ENCODE data around the gene GTF2A1L.

Gene GTF2A1L

DNA sequence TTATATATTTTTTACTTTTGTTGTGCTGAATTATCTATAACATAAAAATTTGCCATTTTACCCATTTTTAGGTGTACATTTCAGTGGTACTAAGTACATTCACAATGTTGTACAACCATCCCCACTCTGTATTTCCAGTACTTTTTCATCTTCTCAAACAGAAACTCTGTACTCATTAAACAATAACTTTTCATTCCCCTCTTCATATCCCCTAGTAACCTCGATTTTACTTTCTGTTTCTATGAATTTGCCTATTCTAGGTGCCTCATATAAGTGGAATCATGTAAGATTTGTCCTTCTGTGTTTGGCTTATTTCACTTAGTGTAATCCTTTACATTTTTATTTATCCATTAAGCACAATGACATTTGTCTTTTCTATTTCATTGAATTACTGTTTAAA is 51.3 kb downstream of the GTF2A1L start:
- no peak for DNase-seq (ENCODE audit: low spot score)
- TF ChIP-seq, protein P1, sequence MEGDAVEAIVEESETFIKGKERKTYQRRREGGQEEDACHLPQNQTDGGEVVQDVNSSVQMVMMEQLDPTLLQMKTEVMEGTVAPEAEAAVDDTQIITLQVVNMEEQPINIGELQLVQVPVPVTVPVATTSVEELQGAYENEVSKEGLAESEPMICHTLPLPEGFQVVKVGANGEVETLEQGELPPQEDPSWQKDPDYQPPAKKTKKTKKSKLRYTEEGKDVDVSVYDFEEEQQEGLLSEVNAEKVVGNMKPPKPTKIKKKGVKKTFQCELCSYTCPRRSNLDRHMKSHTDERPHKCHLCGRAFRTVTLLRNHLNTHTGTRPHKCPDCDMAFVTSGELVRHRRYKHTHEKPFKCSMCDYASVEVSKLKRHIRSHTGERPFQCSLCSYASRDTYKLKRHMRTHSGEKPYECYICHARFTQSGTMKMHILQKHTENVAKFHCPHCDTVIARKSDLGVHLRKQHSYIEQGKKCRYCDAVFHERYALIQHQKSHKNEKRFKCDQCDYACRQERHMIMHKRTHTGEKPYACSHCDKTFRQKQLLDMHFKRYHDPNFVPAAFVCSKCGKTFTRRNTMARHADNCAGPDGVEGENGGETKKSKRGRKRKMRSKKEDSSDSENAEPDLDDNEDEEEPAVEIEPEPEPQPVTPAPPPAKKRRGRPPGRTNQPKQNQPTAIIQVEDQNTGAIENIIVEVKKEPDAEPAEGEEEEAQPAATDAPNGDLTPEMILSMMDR (IDR thresholded peaks at IDR 0.05; ENCODE audit: borderline replicate concordance, control extremely low read depth, extremely low read depth, insufficient read depth, missing control alignments) = no peak
- in situ Hi-C loops (cut with MboI; ENCODE audit: low sequenced_read_pairs, unreplicated experiment) = no loop called here

DNA sequence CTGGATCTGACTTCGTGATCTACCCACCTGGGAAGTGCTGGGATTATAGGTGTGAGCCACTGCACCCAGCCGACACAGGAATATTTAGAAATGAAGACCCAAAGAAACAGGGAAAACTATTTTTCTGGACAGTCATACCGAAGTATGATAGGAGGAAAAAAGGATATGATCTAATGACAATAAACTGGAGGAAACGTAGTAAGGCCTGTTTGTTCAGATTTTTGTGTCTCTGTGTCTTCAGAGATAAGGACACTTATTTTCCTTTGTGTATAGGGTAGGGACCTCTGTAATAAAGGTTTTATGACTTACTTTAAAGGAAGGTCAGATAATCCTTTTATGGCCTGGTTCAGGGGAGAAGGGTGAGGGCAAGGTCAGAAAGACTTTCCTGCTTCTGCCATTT is 55.9 kb downstream of the GTF2A1L start:
- in situ Hi-C loops (cut with MboI; ENCODE audit: low sequenced_read_pairs, unreplicated experiment) = no loop called here
- no peak for DNase-seq (ENCODE audit: low spot score)
- TF ChIP-seq, protein P1 (IDR thresholded peaks at IDR 0.05; ENCODE audit: borderline replicate concordance, control extremely low read depth, extremely low read depth, insufficient read depth, missing control alignments) = no peak

DNA sequence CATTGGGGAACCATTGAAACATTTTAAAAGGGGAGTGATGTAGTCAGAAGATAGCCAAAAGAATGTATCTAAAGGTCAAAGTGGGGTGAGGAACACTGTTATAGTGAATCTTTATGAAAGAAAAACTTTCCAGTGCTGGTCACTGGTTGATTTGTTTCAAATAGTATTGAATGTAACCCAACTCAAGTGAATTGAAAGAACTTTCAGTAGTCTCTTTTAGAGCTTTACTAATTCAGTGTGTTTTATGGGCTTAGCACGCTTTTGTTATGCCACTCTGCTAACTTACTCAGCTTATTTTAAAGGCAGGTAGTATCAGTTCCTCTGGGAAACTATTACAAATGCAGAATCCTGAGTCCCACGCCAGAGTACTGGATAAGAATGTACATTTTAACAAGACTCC is 57.3 kb downstream of the GTF2A1L start:
- DNase-seq (ENCODE audit: low spot score) = no peak
- in situ Hi-C loops (cut with MboI; ENCODE audit: low sequenced_read_pairs, unreplicated experiment) = no loop called here
- TF ChIP-seq, protein P1 (IDR thresholded peaks at IDR 0.05; ENCODE audit: borderline replicate concordance, control extremely low read depth, extremely low read depth, insufficient read depth, missing control alignments) = no peak

DNA sequence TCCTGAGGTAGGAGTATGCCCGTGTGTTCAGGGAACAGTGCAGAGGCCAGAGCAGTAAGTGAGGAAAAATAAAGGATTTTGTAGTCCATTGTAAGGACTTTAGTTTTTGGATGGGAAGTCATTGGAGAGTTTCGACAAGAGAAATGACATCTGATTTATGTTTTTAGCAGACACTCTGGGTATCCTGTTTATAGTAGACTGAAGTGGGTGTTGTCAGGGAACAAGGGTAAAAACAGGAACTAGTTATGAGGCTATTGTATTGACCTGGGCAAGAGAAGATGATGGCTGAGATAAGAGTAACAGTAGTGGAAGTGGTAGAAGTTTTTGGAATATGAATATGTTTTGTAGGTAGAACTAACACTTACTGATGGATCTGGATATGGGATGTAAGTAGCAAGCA is 59.8 kb downstream of the GTF2A1L start:
- no peak for DNase-seq (ENCODE audit: low spot score)
- TF ChIP-seq, protein P1 (IDR thresholded peaks at IDR 0.05; ENCODE audit: borderline replicate concordance, control extremely low read depth, extremely low read depth, insufficient read depth, missing control alignments) = no peak

DNA sequence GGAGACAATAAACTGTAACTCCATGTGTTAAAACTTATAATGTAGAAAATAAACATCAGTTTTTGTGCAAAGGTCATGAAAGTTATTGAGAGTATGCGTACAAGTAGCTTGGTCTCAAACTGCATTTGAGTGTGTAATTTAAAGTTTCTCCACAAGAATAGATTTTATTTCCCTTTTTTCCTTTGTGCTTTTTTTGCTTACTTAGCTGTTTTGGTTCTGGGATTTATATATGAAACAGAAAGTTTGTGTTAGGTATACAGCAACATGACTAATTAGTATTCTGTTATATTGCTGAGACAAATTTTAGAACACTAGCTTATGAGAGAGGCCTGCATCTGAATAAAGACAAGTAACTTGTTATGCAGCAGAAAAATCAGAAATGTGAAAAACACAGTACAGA is 67.5 kb downstream of the GTF2A1L start:
- TF ChIP-seq, protein P1 (IDR thresholded peaks at IDR 0.05; ENCODE audit: borderline replicate concordance, control extremely low read depth, extremely low read depth, insufficient read depth, missing control alignments) = no peak
- DNase-seq (ENCODE audit: low spot score) = no peak
- in situ Hi-C loops (cut with MboI; ENCODE audit: low sequenced_read_pairs, unreplicated experiment) = no loop called here

More for the DNA sequence above, 59.8 kb downstream of the GTF2A1L start:
- in situ Hi-C loops (cut with MboI; ENCODE audit: low sequenced_read_pairs, unreplicated experiment) = no loop called here

DNA sequence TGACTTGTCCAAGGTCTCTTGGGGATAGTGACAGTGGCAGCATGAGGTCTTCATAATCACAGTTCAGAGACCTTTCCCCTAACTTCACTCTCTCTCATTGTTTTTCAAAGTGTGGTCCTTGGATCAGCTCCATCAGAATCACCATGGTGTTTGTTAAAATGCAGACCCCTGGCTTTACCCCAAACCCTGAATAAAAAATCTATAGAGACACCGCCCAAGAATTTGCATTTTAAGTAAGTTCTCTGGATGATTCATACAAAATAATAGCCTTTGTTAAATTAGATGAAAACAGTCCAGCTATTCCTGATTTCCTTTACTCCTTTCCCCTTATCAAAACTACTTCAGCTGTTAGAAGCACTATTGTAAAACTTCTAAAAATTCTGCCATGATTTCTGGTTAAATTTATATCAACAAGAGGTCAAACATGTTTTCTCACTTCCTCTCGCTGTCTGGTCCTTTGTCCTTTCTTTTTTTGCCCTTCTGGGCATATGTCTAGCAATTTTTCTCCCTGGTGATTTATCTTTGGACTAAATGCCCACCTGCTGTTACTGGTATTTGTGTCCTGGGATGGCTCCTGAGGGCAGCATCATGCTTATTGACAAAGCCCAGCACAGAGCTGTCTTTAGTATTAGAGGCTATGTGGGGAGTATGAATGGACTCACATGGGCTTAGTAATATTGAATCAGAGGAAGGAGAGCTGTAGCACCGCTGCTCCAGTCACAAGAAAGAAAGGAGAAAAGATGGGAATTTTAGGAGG is 74.5 kb downstream of the GTF2A1L start:
- in situ Hi-C loops (cut with MboI; ENCODE audit: low sequenced_read_pairs, unreplicated experiment) = no loop called here
- DNase-seq (ENCODE audit: low spot score) = no peak
- TF ChIP-seq, protein P1 (IDR thresholded peaks at IDR 0.05; ENCODE audit: borderline replicate concordance, control extremely low read depth, extremely low read depth, insufficient read depth, missing control alignments) = no peak
